ENCODE data around the gene FBXO40. TPM values are rescaled to one million over a fixed set of nuclear protein-coding genes. Genes with fewer than 3 reads are reported as not detected.
A peak's percentile ranks its signal among the peaks of the same experiment; 100 is the strongest.

The FBXO40 gene
- total RNA-seq, 2 experiments from 2014 or later, result not detected

GRCh38 chr3:121629601-121630000, 36.4 kb downstream of the FBXO40 start:
- Mint-ChIP-seq H3K27me3 (no peaks in the 10 kb centered on the region), H3K27ac (no peak overlapping the region), H3K4me1 (no peaks in the 10 kb centered on the region), H3K36me3 (peaks cover 40% of the 10 kb centered on the region), H3K4me3 (no peak overlapping the region), H3K9me3 (ENCODE audit: low read depth) (no peaks in the 10 kb centered on the region)
- CTCF ChIA-PET, result no interaction called here
- ATAC-seq, result no peak
- DNase-seq, result no peak

DNA sequence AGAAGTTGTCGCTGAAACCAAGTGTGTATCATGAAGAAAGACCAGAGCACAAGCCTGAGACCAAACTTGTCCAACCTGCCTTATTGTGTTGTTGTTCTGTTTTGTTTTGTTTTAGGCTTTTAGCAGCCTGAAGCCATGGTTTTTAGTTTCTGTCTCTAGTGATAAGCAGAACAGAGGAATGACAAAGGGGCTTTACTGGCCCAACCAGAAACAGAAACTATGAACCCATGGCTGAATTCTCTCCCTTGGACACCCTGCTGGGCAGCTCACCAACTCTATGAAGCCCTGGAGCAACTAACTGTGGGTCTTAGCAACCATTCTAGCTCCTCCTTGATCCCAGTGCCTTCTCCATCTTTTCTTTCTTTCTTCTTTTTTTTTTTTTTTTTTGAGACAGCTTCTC, 37.2 kb downstream of the FBXO40 start:
- no peaks in the 10 kb centered on the region for H3K4me1 Mint-ChIP-seq
- H3K9me3 Mint-ChIP-seq (ENCODE audit: low read depth), result no peaks in the 10 kb centered on the region
- CTCF ChIA-PET, result no interaction called here
- no peaks in the 10 kb centered on the region for H3K27me3 Mint-ChIP-seq
- no peak overlapping the region for H3K27ac Mint-ChIP-seq
- H3K4me3 Mint-ChIP-seq, result no peak overlapping the region
- DNase-seq (no peak), ATAC-seq (no peak)
- peaks cover 46% of the 10 kb centered on the region for H3K36me3 Mint-ChIP-seq

GRCh38 chr3:121637922-121638321, 44.7 kb downstream of the FBXO40 start:
- no peak for ATAC-seq
- DNase-seq, result no peak
- H3K36me3 Mint-ChIP-seq, result peaks cover 78% of the 10 kb centered on the region
- CTCF ChIA-PET, result interaction anchor here (0.7 to 1.8 kb wide), 2 partner anchors 14 to 38 kb away, joined by 3 to 5 read pairs; no protein-coding TSS in a partner anchor
- H3K4me3 Mint-ChIP-seq, result no peak overlapping the region
- no peaks in the 10 kb centered on the region for H3K9me3 Mint-ChIP-seq (ENCODE audit: low read depth)
- H3K27me3 Mint-ChIP-seq, result no peaks in the 10 kb centered on the region
- H3K4me1 Mint-ChIP-seq, result peaks cover 2% of the 10 kb centered on the region
- no peak overlapping the region for H3K27ac Mint-ChIP-seq

- ATAC-seq, result no peak
- no peaks in the 10 kb centered on the region for H3K27me3 Mint-ChIP-seq
- CTCF ChIA-PET, result no interaction called here
- H3K4me1 Mint-ChIP-seq, result peaks cover 2% of the 10 kb centered on the region
- H3K9me3 Mint-ChIP-seq (ENCODE audit: low read depth), result no peaks in the 10 kb centered on the region
- no peak for DNase-seq
- peaks cover 81% of the 10 kb centered on the region for H3K36me3 Mint-ChIP-seq
- peak overlapping the region; percentile 61 for H3K27ac Mint-ChIP-seq
- H3K4me3 Mint-ChIP-seq, result no peak overlapping the region
Measured at GRCh38 chr3:121641127-121641526, 47.9 kb downstream of the FBXO40 start.

DNA sequence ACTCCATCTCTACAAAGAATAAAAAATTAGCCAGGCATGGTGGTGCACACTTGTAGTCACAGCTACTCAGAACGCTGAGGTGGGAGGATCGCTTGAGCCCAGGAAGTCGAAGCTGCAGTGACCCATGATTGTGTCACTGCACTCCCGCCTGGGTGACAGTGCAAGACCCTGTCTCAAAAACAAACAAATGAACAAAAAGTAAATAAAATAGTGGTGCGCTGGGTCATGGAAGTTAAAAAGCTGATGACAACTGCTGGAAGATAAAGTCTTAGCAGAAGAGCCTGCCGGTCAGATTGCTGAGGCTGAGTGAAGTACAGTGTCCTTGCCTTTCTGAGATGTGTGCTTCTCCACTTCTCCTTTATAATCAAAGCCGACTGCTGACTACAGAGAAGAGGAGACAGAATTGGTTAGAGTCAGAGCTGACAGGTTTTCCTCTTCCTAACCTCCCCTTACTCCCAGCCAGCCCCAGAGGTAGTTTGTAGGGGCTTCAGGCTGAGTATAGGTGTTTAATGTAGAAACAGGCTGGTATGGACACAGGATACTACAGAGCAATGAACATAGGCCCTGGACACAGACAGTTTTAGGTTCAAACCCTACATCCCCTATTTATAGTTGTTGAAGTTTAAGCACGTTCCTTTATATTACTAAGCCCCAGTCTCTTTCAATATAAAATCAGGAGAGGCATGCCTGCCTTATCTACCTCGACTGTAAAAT, 49.6 kb downstream of the FBXO40 start:
- Mint-ChIP-seq H3K27ac (peak overlapping the region; percentile 5), H3K36me3 (peaks cover 70% of the 10 kb centered on the region), H3K9me3 (ENCODE audit: low read depth) (no peaks in the 10 kb centered on the region), H3K27me3 (no peaks in the 10 kb centered on the region), H3K4me3 (no peak overlapping the region), H3K4me1 (peaks cover 2% of the 10 kb centered on the region)
- DNase-seq (no peak), ATAC-seq (no peak)
- CTCF ChIA-PET, result no interaction called here

GRCh38 chr3:121645054-121645453, 51.9 kb downstream of the FBXO40 start:
- H3K36me3 Mint-ChIP-seq, result peaks cover 60% of the 10 kb centered on the region
- H3K4me1 Mint-ChIP-seq, result peaks cover 7% of the 10 kb centered on the region
- H3K27ac Mint-ChIP-seq, result no peak overlapping the region
- CTCF ChIA-PET, result interaction anchor here (0.7 kb wide), 1 partner anchor 10 kb away, joined by 3 read pairs; no protein-coding TSS in a partner anchor
- ATAC-seq, result no peak
- no peak for DNase-seq
- H3K4me3 Mint-ChIP-seq, result no peak overlapping the region
- H3K9me3 Mint-ChIP-seq (ENCODE audit: low read depth), result no peaks in the 10 kb centered on the region
- H3K27me3 Mint-ChIP-seq, result no peaks in the 10 kb centered on the region

DNA sequence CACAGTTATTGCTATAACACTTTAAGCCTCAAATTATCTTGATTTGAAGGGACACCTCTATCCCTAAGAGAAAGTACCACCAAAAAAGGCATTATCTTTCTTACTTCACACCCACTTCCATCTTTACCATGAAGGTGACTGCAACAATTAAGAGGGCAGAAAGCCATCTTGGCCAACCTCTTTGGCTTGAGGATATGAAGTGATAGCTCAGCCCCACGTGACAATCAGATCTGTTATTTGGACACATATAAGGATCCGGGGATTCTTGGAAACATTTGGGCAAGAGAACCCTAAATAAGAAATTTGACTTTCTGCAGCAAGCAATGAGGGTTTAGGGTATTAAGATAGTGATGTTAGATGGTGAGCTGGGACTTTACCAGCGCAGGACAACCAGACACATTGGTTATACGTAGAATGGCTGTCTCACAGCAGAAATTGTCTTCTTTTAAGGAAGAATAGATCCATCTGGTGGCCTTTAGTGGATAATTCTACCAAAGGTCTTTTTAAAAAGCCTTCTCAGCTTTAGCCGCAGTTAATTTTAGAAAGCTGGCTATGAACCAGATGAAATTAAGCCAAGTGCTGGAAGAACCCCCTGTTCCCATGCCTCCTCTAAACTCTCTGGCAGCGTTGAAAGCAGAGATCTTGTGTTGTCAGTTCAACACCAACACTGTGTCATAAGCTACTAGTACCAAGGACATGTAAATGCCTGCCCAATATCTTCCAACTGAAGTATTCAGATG, 55.2 kb downstream of the FBXO40 start:
- ATAC-seq (no peak), DNase-seq (no peak)
- Mint-ChIP-seq H3K4me1 (peaks cover 21% of the 10 kb centered on the region), H3K4me3 (no peak overlapping the region), H3K36me3 (peaks cover 67% of the 10 kb centered on the region), H3K27ac (no peak overlapping the region), H3K9me3 (ENCODE audit: low read depth) (no peaks in the 10 kb centered on the region), H3K27me3 (no peaks in the 10 kb centered on the region)
- CTCF ChIA-PET, result interaction anchor here (1.0 kb wide), 1 partner anchor 100 kb away, joined by 4 read pairs; no protein-coding TSS in a partner anchor

- CTCF ChIA-PET, result no interaction called here
- Mint-ChIP-seq H3K4me3 (no peak overlapping the region), H3K9me3 (ENCODE audit: low read depth) (no peaks in the 10 kb centered on the region), H3K4me1 (peaks cover 31% of the 10 kb centered on the region), H3K36me3 (peaks cover 65% of the 10 kb centered on the region), H3K27ac (no peak overlapping the region), H3K27me3 (no peaks in the 10 kb centered on the region)
- no peak for DNase-seq
- ATAC-seq, result no peak
Measured at GRCh38 chr3:121649645-121650044, 56.5 kb downstream of the FBXO40 start.

- CTCF ChIA-PET, result no interaction called here
- H3K36me3 Mint-ChIP-seq, result peaks cover 71% of the 10 kb centered on the region
- ATAC-seq (no peak), DNase-seq (no peak)
- no peak overlapping the region for H3K27ac Mint-ChIP-seq
- H3K9me3 Mint-ChIP-seq (ENCODE audit: low read depth), result no peaks in the 10 kb centered on the region
- peaks cover 48% of the 10 kb centered on the region for H3K4me1 Mint-ChIP-seq
- no peak overlapping the region for H3K4me3 Mint-ChIP-seq
- no peaks in the 10 kb centered on the region for H3K27me3 Mint-ChIP-seq
Measured at GRCh38 chr3:121651684-121652083, 58.5 kb downstream of the FBXO40 start.

DNA sequence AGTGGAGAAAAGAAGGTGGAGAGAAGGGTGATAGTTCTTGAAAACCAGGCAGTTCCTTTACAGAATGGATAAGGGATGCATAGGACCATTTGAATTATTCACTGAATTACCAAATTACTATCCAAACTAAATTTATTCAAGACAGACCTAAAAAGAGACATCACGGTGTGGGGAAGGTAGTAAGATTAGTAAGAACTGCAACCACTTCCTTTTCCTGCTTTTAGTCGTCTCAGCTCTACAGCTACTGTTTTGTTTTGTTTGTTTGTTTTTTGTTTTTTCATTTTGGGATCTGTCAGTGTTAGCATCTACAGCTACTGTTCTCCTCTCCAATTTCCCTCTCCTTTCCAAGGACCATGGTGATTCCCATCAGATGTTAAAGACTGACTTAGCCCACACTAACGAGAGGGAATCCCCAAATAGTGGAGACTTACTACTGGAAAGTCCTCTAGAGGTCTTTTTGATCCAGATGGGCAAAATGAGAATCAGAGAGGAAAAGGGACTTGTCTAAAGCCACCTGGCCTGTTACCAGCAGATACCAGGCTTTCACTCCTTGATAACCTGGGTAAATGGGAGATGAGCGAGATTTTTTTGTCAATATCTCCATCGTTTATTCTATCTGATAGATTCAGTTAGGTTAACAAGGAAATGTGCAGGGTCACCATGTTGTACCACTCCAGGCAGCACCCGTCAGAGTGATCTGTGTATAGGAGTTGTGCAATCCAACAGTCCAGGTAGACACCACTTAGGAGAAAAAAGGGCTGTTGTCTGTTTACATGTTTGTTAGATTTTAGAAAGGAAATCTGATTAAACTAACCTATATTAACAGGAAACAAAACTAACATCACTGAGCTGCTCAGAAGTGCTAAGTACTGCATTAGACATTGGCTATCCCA, 61.6 kb downstream of the FBXO40 start:
- peak overlapping the region; percentile 97 for H3K27ac Mint-ChIP-seq
- no peaks in the 10 kb centered on the region for H3K9me3 Mint-ChIP-seq (ENCODE audit: low read depth)
- peak; percentile 90 for ATAC-seq
- peaks cover 86% of the 10 kb centered on the region for H3K36me3 Mint-ChIP-seq
- H3K4me3 Mint-ChIP-seq, result peak overlapping the region; percentile 61
- CTCF ChIA-PET, result interaction anchor here (1.6 kb wide), 1 partner anchor 9 kb away, joined by 3 read pairs; no protein-coding TSS in a partner anchor
- H3K27me3 Mint-ChIP-seq, result no peaks in the 10 kb centered on the region
- H3K4me1 Mint-ChIP-seq, result peaks cover 72% of the 10 kb centered on the region
- no peak for DNase-seq

DNA sequence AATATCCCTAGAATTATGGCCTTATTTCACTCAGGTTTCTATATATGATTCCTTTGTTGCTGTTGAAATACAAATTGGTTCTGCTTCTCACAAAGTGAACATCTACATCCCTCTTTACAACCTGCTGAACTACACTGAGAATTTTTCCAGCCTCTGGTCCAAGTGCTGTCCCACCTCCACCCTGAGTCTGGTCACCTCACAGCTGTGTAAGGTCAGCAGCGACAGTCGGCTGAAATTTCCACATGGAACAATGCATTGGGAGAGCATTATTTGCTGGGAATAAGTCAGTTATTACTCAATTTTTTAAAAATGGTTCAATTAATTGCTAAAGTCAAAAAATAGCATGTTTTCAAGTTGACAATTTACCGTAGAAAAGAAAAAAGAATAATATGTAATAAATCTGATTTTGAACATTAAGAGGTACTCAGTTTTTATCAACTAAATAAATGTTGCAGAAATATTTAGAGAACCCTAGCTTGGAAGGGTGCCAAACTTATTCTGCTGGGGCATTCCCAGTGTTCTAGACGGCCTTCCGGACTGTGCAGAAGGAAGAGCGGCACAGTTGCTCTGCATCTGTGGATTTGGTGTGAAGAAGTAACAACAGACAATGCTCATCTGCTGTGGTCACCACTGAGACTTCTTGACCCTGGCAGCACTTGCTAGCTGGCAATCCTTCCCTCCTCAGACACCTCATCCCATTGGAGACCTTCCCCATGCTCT, 65.7 kb downstream of the FBXO40 start:
- CTCF ChIA-PET, result no interaction called here
- Mint-ChIP-seq H3K4me1 (peaks cover 68% of the 10 kb centered on the region), H3K9me3 (ENCODE audit: low read depth) (no peaks in the 10 kb centered on the region), H3K27me3 (no peaks in the 10 kb centered on the region), H3K4me3 (peak overlapping the region; percentile 97), H3K27ac (peak overlapping the region; percentile 99), H3K36me3 (peaks cover 64% of the 10 kb centered on the region)
- DNase-seq, result no peak
- ATAC-seq, result no peak

GRCh38 chr3:121659586-121659985, 66.4 kb downstream of the FBXO40 start:
- Mint-ChIP-seq H3K4me1 (peaks cover 62% of the 10 kb centered on the region), H3K27me3 (no peaks in the 10 kb centered on the region), H3K9me3 (ENCODE audit: low read depth) (no peaks in the 10 kb centered on the region), H3K27ac (peak overlapping the region; percentile 99), H3K36me3 (peaks cover 62% of the 10 kb centered on the region), H3K4me3 (peak overlapping the region; percentile 97)
- ATAC-seq, result no peak
- CTCF ChIA-PET, result interaction anchor here (1.2 to 1.6 kb wide), 2 partner anchors 11 to 45 kb away, joined by 3 to 4 read pairs; no protein-coding TSS in a partner anchor
- DNase-seq, result no peak

Data from activated CD8-positive, alpha-beta memory T cell treated with anti-CD3 and anti-CD28 coated beads, Interleukin-2, amount 10 ng/mL, durations not matched to agents 7 days and 5 days (primary cell).